Activated CD8-positive, alpha-beta memory T cell treated with anti-CD3 and anti-CD28 coated beads, Interleukin-2, amount 50 U/mL, for 48 hours (primary cell): ENCODE results near the gene GSTT2B.
"Not testable (repeated sequence)": the region's sequence is repeated elsewhere in the genome, so short reads cannot be mapped to it uniquely, and the experiment has no call there.

Experiments
- DNase-seq: peaks from one replicate; pipeline ENCODE4 v3.0.0-alpha.2; 2020

The GSTT2B gene

GRCh38 chr22:23984430-23984829 lies 23.4 kb upstream of the GSTT2B start:
- no peak for DNase-seq

GRCh38 chr22:23980567-23980966 lies 19.6 kb upstream of the GSTT2B start:
- DNase-seq = not testable (repeated sequence)

GRCh38 chr22:23979557-23980240 lies 18.7 kb upstream of the GSTT2B start, which contains the start of gene GSTT2:
TSS of gene GSTT2 (plus strand) at chr22:23980134.
- DNase-seq = not testable (repeated sequence)

GRCh38 chr22:23977304-23977703 lies 16.3 kb upstream of the GSTT2B start:
- DNase-seq = not testable (repeated sequence)

- DNase-seq = not testable (repeated sequence)
Observed at GRCh38 chr22:23974836-23975352, 13.9 kb upstream of the GSTT2B start.

GRCh38 chr22:23974345-23974744 lies 13.3 kb upstream of the GSTT2B start, which contains the start of gene DDT:
TSS of gene DDT (minus strand) at chr22:23974441. CDS start at chr22:23974414, 27 bp downstream.
- DNase-seq = not testable (repeated sequence)

- not testable (repeated sequence) for DNase-seq
Observed at GRCh38 chr22:23971927-23972326, 10.9 kb upstream of the GSTT2B start.

GRCh38 chr22:23970816-23971486 lies 10.0 kb upstream of the GSTT2B start:
- DNase-seq = no peak

GRCh38 chr22:23970201-23970641 lies 9.2 kb upstream of the GSTT2B start:
- DNase-seq = no peak

- no peak for DNase-seq
Observed at GRCh38 chr22:23969071-23969470, 8.1 kb upstream of the GSTT2B start.

- not testable (repeated sequence) for DNase-seq
Observed at GRCh38 chr22:23966568-23966967, 5.6 kb upstream of the GSTT2B start, which contains the start of gene DDTL. TSS of gene DDTL (plus strand) at chr22:23966888. CDS start at chr22:23966915, 27 bp downstream.

GRCh38 chr22:23966094-23966493 lies 5.1 kb upstream of the GSTT2B start:
- DNase-seq = not testable (repeated sequence)

- DNase-seq = peak; percentile 92
Observed at GRCh38 chr22:23956301-23956900, 4.6 kb downstream of the GSTT2B start.

GRCh38 chr22:23955886-23956285 lies 5.1 kb downstream of the GSTT2B start:
- not testable (repeated sequence) for DNase-seq

- DNase-seq = not testable (repeated sequence)
Observed at GRCh38 chr22:23954991-23955305, 6.0 kb downstream of the GSTT2B start.

- not testable (repeated sequence) for DNase-seq
Observed at GRCh38 chr22:23954193-23954990, 6.6 kb downstream of the GSTT2B start.

- not testable (repeated sequence) for DNase-seq
Observed at GRCh38 chr22:23953485-23953884, 7.5 kb downstream of the GSTT2B start.

- DNase-seq = not testable (repeated sequence)
Observed at GRCh38 chr22:23952794-23953405, 8.1 kb downstream of the GSTT2B start.

- DNase-seq = not testable (repeated sequence)
Observed at GRCh38 chr22:23951383-23951782, 9.6 kb downstream of the GSTT2B start.

- not testable (repeated sequence) for DNase-seq
Observed at GRCh38 chr22:23949764-23950163, 11.2 kb downstream of the GSTT2B start.

- not testable (repeated sequence) for DNase-seq
Observed at GRCh38 chr22:23947391-23947790, 13.6 kb downstream of the GSTT2B start.

- not testable (repeated sequence) for DNase-seq
Observed at GRCh38 chr22:23940166-23940565, 20.8 kb downstream of the GSTT2B start.
